Neural crest cell (in vitro differentiated cells): ENCODE measurements around the gene TNFSF13. TPM values are rescaled to one million over a fixed set of nuclear protein-coding genes. Genes with fewer than 3 reads are reported as not detected.
A peak's percentile ranks its signal among the peaks of the same experiment; 100 is the strongest.

Experiments
- DNase-seq: peaks from one replicate; pipeline ENCODE4 v3.0.0; 2021; ENCODE audit warnings: low read depth, mixed read lengths, low spot score
- H3K27ac Mint-ChIP-seq: one replicate; pipeline ENCODE4 v1.8.0; 2021; ENCODE audit warnings: mild to moderate bottlenecking, mixed read lengths; ENCODE audit not compliant: unreplicated experiment
- H3K27me3 Mint-ChIP-seq: 2 replicates; pipeline ENCODE4 v1.8.0; 2021; ENCODE audit warnings: low read depth, mild to moderate bottlenecking, mixed read lengths
- H3K36me3 Mint-ChIP-seq: 2 replicates; pipeline ENCODE4 v1.8.0; 2021; ENCODE audit warnings: low read depth, mild to moderate bottlenecking, mixed read lengths
- H3K4me1 Mint-ChIP-seq: 2 replicates; pipeline ENCODE4 v1.8.0; 2021; ENCODE audit warnings: mixed read lengths
- H3K4me3 Mint-ChIP-seq: one replicate; pipeline ENCODE4 v1.8.0; 2021; ENCODE audit warnings: mild to moderate bottlenecking, mixed read lengths
- H3K9me3 Mint-ChIP-seq: 2 replicates; pipeline ENCODE4 v1.8.0; 2021; ENCODE audit warnings: mixed read lengths
- CTCF ChIP-seq: fragments of 200-600 bp; sonication (generic); conservative IDR thresholded peaks from 2 replicates; pipeline ENCODE4 v1.5.0; 2021; ENCODE audit warnings: antibody characterized with exemption, mild to moderate bottlenecking
- total RNA-seq: library from RNA; stranded (reverse); gene quantifications from 2 replicates; pipeline ENCODE4 v1.2.1, GENCODE V29; 2021

Gene TNFSF13
- total RNA-seq, 1 donor from 2014 or later: 0.86 TPM

- TF ChIP-seq CTCF: no peak
- Mint-ChIP-seq H3K27me3 (peaks cover 10% of the 10 kb centered on the region), H3K4me3 (peak overlapping the region; percentile 73), H3K9me3 (no peaks in the 10 kb centered on the region), H3K27ac (peak overlapping the region; percentile 43), H3K36me3 (peaks cover 10% of the 10 kb centered on the region), H3K4me1 (peaks cover 25% of the 10 kb centered on the region)
- DNase-seq: no peak
Observed at GRCh38 chr17:7587420-7588151, 29.0 kb downstream of the TNFSF13 start.

GRCh38 chr17:7588553-7589203, 30.1 kb downstream of the TNFSF13 start:
- no peak for DNase-seq
- no peaks in the 10 kb centered on the region for H3K9me3 Mint-ChIP-seq
- H3K4me1 Mint-ChIP-seq: peaks cover 20% of the 10 kb centered on the region
- H3K27ac Mint-ChIP-seq: no peak overlapping the region
- peaks cover 9% of the 10 kb centered on the region for H3K27me3 Mint-ChIP-seq
- no peak for TF ChIP-seq CTCF
- H3K36me3 Mint-ChIP-seq: peaks cover 13% of the 10 kb centered on the region
- H3K4me3 Mint-ChIP-seq: no peak overlapping the region

GRCh38 chr17:7589204-7589868, 30.8 kb downstream of the TNFSF13 start:
- Mint-ChIP-seq H3K4me1 (peaks cover 13% of the 10 kb centered on the region), H3K36me3 (peaks cover 19% of the 10 kb centered on the region), H3K9me3 (no peaks in the 10 kb centered on the region), H3K27me3 (peaks cover 6% of the 10 kb centered on the region), H3K4me3 (peak overlapping the region; percentile 75), H3K27ac (no peak overlapping the region)
- TF ChIP-seq CTCF: peak; percentile 81
- peak; percentile 68 for DNase-seq

GRCh38 chr17:7589891-7590691, 31.5 kb downstream of the TNFSF13 start, which contains the start of gene SOX15:
SOX15 (minus strand) TSS chr17:7590094; CDS start chr17:7589676, 418 bp downstream.
- no peaks in the 10 kb centered on the region for H3K9me3 Mint-ChIP-seq
- peak within 1 kb of the TSS; percentile 75 for H3K4me3 Mint-ChIP-seq
- H3K36me3 Mint-ChIP-seq: peaks cover 20% of the 10 kb centered on the region
- peaks cover 6% of the 10 kb centered on the region for H3K4me1 Mint-ChIP-seq
- peak within 1 kb of the TSS; percentile 59 for H3K27ac Mint-ChIP-seq
- TF ChIP-seq CTCF: no peak
- no peak for DNase-seq
- peaks cover 6% of the 10 kb centered on the region for H3K27me3 Mint-ChIP-seq

- H3K4me3 Mint-ChIP-seq: peak overlapping the region; percentile 68
Observed at GRCh38 chr17:7590743-7591142, 32.2 kb downstream of the TNFSF13 start.

More at GRCh38 chr17:7590743-7591142, 32.2 kb downstream of the TNFSF13 start:
- Mint-ChIP-seq H3K27me3 (peaks cover 6% of the 10 kb centered on the region), H3K9me3 (no peaks in the 10 kb centered on the region), H3K27ac (peak overlapping the region; percentile 59), H3K4me1 (peaks cover 5% of the 10 kb centered on the region), H3K36me3 (peaks cover 22% of the 10 kb centered on the region)
- DNase-seq: no peak
- no peak for TF ChIP-seq CTCF
